HG03196 (cell line): ENCODE results near the gene SLC2A13.
"Not testable (repeated sequence)": the region's sequence is repeated elsewhere in the genome, so short reads cannot be mapped to it uniquely, and the experiment has no call there.

ENCODE experiments used
- ATAC-seq: cut with Tn5 transposase; IDR thresholded peaks from one replicate; pipeline ENCODE4 v1.9.1; 2021; ENCODE audit not compliant: unreplicated experiment

The SLC2A13 gene

GRCh38 chr12:39883411-39883810 is 222.5 kb downstream of the SLC2A13 start:
- no peak for ATAC-seq

- ATAC-seq = no peak
These were observed 227.1 kb downstream of the SLC2A13 start for GRCh38 chr12:39878753-39879152.

GRCh38 chr12:39875721-39876120 is 230.2 kb downstream of the SLC2A13 start:
- ATAC-seq = no peak

GRCh38 chr12:39874785-39875184 is 231.1 kb downstream of the SLC2A13 start:
- ATAC-seq = no peak

GRCh38 chr12:39873065-39873464 is 232.8 kb downstream of the SLC2A13 start:
- no peak for ATAC-seq

GRCh38 chr12:39872425-39872824 is 233.5 kb downstream of the SLC2A13 start:
- ATAC-seq = no peak

- ATAC-seq = no peak
These were observed 237.6 kb downstream of the SLC2A13 start for GRCh38 chr12:39868328-39868725.

GRCh38 chr12:39867631-39868327 is 238.1 kb downstream of the SLC2A13 start:
- ATAC-seq = no peak

GRCh38 chr12:39866135-39866534 is 239.7 kb downstream of the SLC2A13 start:
- ATAC-seq = no peak

- no peak for ATAC-seq
These were observed 245.2 kb downstream of the SLC2A13 start for GRCh38 chr12:39860695-39861094.

- ATAC-seq = no peak
These were observed 252.9 kb downstream of the SLC2A13 start for GRCh38 chr12:39853003-39853402.

- ATAC-seq = no peak
These were observed 253.5 kb downstream of the SLC2A13 start for GRCh38 chr12:39852346-39852745.

GRCh38 chr12:39848218-39848617 is 257.7 kb downstream of the SLC2A13 start:
- ATAC-seq = not testable (repeated sequence)

GRCh38 chr12:39846971-39847650 is 258.8 kb downstream of the SLC2A13 start:
- ATAC-seq = no peak

- no peak for ATAC-seq
These were observed 259.6 kb downstream of the SLC2A13 start for GRCh38 chr12:39846304-39846703.

- no peak for ATAC-seq
These were observed 265.5 kb downstream of the SLC2A13 start for GRCh38 chr12:39840422-39840821.

GRCh38 chr12:39839072-39839471 is 266.8 kb downstream of the SLC2A13 start:
- ATAC-seq = no peak

- no peak for ATAC-seq
These were observed 270.1 kb downstream of the SLC2A13 start for GRCh38 chr12:39835517-39836489.

- ATAC-seq = no peak
These were observed 274.1 kb downstream of the SLC2A13 start for GRCh38 chr12:39831587-39832315.

- ATAC-seq = no peak
These were observed 274.9 kb downstream of the SLC2A13 start for GRCh38 chr12:39830852-39831520.
